C4-2B (cell line): Measurements from ENCODE around the gene CTAG1B.

ENCODE experiments used
- ZFX ChIP-seq: fragments of 450-650 bp; IDR thresholded peaks from 2 replicates; pipeline ENCODE4 v1.6.1; 2017
- TF ChIP-seq, protein P1 (sequence below): fragments of 450-650 bp; conservative IDR thresholded peaks from 2 replicates; pipeline ENCODE4 v1.5.1; 2017; ENCODE audit warnings: mild to moderate bottlenecking

DNA sequence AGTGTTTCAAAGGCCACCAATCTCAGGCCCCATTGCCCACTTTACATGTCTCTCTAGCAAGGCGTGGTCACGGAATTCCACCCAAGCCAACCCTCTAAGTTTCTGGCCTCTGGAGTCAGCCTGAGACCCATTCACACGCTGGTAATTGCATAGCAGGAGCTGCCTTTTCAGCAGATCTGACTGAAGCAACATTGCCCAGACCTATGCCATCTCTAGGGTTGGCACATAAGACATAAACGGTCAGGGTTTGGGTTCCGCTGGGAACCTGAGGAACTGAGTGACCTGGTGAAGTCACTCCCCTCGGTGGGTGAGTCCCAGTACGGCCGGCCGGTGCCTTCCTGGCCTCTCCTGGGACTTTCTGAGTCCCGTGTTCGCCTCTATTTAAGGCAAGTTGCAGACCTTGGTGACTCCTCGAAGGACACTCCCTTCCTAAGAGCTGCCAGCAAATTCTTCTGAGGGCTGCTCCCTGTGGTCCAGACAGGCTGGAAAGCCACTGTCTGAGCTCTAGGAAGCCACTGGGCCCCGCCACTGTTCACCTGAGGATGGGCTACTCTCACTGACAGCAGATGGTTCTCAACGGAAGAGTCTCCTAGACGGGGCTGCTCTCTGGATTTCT is 18.2 kb downstream of the CTAG1B start:
- TF ChIP-seq, protein P1, sequence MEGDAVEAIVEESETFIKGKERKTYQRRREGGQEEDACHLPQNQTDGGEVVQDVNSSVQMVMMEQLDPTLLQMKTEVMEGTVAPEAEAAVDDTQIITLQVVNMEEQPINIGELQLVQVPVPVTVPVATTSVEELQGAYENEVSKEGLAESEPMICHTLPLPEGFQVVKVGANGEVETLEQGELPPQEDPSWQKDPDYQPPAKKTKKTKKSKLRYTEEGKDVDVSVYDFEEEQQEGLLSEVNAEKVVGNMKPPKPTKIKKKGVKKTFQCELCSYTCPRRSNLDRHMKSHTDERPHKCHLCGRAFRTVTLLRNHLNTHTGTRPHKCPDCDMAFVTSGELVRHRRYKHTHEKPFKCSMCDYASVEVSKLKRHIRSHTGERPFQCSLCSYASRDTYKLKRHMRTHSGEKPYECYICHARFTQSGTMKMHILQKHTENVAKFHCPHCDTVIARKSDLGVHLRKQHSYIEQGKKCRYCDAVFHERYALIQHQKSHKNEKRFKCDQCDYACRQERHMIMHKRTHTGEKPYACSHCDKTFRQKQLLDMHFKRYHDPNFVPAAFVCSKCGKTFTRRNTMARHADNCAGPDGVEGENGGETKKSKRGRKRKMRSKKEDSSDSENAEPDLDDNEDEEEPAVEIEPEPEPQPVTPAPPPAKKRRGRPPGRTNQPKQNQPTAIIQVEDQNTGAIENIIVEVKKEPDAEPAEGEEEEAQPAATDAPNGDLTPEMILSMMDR = no peak
- no peak for TF ChIP-seq ZFX
